Stimulated activated CD8-positive, alpha-beta memory T cell treated with anti-CD3 and anti-CD28 coated beads, Interleukin-12 subunit alpha, Interleukin-12 subunit beta, amount 100 ng/mL, for 24 hours (primary cell): ENCODE measurements around the gene PKDCC.
"Not testable (repeated sequence)": the region's sequence is repeated elsewhere in the genome, so short reads cannot be mapped to it uniquely, and the experiment has no call there.

Experiments used
- DNase-seq: peaks from one replicate; pipeline ENCODE4 v3.0.0-alpha.2; 2020; ENCODE audit errors: extremely low read depth

Gene PKDCC

GRCh38 chr2:42065753-42066152 lies 17.9 kb downstream of the PKDCC start:
- not testable (repeated sequence) for DNase-seq

DNA sequence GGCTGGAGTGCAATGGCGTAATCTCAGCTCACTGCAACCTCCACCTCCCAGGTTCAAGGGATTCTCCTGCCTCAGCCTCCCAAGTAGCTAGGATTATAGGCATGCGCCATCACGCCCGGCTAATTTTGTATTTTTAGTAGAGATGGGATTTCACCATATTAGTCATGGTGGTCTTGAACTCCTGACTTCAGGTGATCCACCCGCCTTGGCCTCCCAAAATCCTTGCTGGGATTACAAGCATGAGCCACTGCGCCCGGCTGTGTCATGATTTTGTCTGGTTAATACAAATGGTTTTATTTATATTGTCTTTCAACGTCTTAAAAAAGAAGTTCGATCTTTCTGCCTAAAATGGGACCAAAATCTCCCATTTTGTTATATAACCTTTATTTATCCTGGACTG lies 19.2 kb downstream of the PKDCC start:
- DNase-seq, result not testable (repeated sequence)

DNA sequence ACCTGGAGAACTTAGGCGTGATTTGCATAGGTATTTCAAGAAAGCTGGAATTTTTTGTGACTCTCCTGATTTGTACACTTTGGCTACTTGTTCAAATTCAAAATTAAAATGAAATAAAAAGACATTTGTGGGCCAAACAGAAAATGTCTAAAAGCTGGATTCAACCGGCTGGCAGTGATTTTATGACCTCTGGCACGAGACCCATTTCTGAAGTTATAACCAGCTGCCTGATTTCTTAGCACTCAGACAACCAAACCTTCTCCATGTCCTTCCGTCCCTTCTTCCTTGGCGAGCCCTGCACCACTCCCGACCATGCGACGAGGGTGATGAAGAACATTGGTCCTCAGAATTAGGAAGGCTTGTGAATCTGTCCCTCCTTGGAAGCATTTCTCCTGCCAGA lies 19.7 kb downstream of the PKDCC start:
- DNase-seq, result no peak

DNA sequence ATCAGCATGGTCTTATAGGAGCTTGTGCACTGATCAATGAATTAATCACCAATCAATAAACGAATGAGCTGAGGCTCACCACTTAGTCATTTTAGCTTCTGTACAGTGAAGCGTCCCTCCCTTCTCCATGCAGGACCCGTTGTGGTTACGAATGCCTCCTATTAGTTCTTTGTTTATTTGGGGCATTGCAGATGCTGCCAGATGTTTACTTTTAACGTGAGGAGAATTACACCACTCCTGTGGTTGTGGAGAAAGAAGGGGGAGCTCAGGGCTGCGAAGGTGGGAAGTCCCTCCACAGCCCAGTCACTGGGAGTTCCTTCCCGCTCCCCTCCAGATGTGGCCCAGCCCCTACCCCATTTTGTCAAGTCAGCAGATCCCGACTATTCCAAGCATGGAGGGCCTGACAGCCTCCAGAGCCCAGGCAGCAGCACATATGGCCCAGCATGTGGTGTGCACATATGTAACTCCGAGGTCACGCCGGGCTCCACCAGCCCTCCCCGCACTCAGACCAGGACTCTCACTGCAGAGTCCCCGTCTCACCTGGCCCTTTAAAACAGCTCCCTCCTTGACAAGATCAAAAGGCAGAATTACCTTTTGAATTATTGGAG lies 20.9 kb downstream of the PKDCC start:
- no peak for DNase-seq

DNA sequence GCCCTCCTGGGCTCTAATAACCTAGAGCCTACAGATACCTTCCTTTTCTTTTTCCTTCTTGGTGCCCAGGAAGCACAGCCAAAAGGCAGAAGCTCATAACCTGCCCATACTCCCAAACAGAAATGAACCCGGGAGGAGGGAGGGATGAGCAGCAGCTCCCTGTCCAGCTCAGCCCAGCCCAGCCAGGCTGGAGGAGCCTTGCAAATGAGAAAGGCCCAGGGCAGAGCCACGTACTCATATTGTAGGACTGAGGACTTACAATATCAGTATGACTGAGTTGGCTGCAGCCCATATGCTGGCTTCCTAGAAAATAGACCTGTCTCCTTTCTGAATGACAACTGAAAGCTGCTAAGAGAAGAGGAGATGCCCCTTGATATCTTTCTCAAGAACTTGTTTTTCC lies 21.7 kb downstream of the PKDCC start:
- DNase-seq, result no peak

DNA sequence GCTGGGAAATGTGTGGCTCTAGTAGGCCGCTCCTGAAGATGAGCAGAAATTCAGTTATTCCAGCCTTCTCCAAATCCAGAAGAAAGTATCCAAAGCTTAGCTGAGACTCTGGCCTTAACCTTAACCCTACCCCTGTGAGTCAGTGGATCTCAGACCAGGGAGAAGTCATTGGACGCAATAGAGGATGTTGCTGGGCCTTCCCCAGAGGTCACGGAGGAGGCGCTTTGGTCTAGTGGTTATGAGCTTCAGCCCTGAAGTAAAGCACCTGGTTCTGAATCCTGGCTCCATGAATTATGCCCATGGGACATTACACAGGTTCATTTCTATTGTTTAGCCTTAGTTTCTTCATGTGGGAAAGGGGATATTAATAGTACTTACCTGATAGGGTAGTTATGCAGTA lies 24.0 kb downstream of the PKDCC start:
- DNase-seq, result no peak

DNA sequence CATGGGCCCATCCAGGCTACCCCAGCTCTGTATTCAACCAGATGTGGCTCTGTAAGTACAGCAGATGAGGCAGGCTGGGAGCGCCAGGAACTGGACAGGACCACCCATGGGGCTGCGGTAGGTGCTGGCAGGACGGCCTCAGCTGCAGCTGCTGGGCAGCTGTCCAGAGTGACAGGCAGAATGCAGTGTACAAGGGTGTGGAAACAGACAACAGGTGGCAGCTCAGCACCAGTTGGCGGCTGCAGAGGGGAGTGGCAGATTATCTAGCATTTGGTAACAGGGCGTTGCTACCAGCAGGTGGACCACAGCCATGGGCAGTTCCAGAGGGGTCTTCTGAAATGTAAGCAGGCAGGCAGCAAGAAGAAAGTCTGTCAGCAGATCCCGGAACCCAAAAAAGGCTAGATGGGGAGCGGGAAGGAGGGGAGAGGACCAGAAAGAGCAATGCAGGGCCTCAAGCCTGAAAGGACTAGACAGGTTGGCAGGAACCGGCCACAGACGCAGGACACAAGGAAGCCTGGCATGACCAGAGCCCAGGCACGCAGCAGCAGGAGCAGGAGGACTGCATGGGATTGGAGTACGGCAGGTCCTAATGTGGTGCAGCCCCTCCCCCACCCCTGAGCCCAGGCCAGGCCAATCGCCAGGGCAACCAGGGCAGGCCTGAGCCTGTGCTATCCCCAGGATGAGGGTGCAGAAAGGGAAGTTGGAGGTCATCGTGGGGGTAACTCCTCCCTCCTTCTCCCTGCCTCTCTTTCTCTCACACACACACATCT lies 24.7 kb downstream of the PKDCC start:
- DNase-seq, result no peak

DNA sequence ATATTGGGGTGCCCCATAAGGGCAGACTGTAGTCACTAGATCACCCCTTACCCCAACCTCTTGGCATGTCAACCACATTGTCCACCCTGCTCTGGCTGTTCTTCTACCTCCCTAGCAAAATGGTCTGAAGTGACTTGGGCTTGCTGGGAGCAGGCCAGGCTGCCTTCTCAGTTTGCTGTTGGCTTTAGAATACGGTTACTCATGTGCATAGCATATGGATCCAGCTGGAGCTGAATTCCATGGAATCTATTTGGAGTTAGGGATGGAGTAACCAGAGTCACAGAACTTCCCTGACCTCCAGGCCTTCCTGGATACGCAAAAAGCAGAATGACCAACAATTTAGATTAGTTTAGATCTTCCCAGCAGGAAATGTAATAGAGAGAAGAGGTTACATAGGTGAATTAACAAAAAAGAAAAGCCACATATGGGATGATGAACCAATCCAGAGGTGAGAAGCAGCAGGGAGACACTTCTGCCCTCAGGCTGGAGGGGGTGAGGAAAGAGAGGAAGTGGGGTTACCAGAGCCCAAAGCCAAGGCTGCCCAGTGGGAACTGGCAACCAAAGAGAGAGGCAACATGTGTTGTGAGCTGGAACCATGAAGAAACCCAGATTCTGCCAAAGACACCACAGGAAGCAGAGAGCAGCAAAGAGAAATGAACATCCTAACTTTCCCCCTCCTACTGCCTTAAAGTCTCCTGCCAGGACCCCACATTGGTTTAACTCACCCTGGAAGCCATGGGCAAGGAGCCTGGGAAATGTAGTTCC lies 26.1 kb downstream of the PKDCC start:
- no peak for DNase-seq

DNA sequence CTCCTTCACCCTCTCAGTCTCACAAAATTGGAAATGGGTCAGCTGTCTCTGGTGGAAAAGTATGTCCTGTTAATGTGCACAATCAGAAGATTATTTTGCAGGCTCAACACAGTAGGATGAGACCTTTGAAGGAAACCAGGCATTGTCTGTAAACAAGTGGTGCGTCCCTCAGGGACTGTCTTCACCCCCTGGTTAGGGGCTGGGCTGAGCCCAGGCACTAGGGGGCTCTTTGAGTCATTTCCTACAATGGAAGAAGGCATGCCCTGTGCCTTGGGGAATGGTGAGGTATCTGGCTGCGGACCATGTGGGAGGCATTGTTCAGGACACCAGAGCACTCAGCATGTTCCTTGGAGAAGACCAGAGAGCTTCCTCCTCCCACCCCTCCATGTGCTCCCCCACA lies 26.8 kb downstream of the PKDCC start:
- DNase-seq, result no peak

GRCh38 chr2:42076357-42077225 lies 28.8 kb downstream of the PKDCC start:
- DNase-seq, result no peak

- DNase-seq, result no peak
Observed at GRCh38 chr2:42077343-42077742, 29.5 kb downstream of the PKDCC start.

DNA sequence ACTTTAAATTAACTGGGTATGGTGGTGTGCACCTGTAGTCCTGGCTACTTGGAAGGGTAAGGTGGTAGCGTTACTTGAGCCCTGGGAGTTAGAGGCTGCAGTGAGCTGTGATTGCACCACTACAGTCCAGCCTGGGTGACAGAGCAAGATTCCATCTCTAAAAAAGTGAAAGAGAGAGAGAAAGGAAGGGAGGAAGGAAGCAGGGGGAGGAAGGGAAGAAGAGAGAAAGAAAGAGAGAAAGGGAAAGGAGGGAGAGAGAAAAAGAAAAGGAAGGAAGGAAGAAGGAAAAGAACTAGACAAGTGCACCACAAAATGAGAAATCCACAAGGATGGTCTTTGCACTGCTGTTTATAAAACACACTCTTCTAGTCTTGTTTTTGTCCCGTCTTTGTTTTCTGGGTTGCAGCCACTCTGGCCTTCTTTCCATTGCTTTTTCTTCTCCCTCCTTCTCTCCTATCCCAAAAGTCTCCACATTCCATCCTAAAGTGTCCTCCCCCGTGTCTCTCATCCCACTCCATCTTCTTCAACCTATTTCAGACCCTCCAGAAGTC lies 32.0 kb downstream of the PKDCC start:
- DNase-seq, result no peak

GRCh38 chr2:42081151-42081550 lies 33.3 kb downstream of the PKDCC start:
- DNase-seq, result not testable (repeated sequence)

DNA sequence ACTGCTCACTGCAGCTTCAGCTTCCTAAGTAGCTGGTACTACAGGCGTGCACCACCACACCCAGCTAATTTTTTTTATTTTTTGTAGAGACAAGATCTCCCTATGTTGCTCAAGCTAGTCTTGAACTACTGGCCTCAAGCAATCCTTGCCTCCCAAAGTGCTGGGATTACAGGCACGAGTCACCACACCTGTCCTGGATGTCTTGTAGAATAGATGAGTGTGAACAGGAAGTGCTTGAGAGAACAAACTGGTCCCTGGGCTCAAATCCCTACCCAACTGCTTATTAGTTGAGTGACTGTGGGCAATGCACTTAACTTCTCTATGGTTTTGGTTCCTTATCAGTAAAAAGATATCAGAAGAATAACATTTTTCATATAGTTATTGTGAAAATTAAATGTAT lies 34.2 kb downstream of the PKDCC start:
- no peak for DNase-seq

DNA sequence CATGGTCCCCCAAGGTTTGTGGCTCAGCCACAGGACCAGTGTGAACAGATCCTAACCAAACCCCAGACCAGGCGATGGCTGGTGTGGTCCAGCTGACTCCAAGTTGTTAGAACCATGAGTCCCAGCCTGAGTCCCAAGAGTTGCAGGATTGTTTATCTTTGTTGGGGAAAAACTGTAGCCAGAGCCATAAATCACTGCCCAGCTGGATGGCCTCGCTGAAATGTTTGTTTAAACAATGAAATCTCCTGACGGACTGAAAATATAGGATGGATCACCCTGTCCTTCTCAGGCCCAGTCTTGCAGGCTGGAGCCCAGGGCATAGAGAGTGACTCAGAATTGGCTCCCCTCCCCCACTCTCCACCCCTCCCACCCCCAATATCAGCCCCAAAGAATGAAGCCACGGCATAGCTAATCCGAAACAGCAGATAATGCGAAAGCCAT lies 36.4 kb downstream of the PKDCC start:
- no peak for DNase-seq

GRCh38 chr2:42085070-42085469 lies 37.2 kb downstream of the PKDCC start:
- not testable (repeated sequence) for DNase-seq

DNA sequence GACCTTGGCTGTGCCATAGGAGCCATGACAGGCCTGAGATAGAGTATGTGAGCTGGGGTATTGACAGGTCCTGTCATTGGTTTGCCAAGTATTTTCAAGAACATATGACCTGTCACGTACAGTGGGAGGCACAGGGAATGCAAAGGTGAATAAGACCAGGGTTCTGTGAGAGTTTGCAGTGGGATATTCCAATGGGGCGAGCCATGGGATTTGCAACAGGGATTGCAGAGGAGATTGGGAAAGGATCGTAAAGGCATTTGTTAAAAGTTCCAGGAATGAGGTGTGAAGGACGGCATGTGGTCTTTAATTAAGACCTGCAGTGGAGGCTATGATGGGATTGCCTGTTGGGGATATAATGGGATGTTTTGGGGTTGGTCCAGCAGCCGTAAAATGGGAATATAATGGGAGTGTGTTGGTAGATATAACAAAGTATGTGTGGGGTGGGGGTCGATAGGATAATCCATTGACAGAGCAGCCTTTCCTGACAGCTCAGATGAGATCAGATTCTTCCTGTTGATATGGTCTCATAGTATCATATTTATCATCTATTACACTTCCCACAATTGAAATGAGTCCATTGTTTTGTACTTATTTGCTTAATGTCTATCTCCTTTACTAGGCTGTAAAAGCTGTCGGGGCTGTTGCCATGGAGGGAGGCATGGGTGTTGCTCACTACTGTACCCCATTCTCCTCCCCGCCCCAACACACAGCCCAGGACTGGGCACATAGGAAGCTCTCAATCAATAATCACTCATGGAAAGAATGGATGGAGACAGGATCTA lies 38.1 kb downstream of the PKDCC start:
- DNase-seq, result no peak

DNA sequence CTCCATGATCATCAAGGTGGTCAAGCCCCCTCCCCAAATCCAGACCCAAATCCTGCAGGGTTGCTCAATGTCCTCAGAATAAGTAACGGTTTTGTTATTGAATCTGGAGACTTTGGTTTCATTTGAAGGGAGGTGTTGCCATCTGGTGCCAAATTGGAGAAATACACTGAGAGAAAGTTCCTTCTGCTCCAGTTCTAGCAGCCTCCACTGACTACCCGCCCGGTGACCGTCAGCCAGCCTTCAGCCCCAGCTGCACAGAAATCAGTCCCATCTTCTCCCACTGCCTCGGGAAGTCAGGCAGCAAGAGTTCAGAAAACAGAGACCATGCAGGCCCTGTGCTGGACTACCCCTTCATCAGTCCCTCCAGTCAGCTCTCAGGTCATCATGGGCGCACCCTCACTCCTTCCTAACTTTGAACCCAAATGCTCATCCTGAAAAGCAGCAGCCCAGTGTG lies 38.7 kb downstream of the PKDCC start:
- no peak for DNase-seq

DNA sequence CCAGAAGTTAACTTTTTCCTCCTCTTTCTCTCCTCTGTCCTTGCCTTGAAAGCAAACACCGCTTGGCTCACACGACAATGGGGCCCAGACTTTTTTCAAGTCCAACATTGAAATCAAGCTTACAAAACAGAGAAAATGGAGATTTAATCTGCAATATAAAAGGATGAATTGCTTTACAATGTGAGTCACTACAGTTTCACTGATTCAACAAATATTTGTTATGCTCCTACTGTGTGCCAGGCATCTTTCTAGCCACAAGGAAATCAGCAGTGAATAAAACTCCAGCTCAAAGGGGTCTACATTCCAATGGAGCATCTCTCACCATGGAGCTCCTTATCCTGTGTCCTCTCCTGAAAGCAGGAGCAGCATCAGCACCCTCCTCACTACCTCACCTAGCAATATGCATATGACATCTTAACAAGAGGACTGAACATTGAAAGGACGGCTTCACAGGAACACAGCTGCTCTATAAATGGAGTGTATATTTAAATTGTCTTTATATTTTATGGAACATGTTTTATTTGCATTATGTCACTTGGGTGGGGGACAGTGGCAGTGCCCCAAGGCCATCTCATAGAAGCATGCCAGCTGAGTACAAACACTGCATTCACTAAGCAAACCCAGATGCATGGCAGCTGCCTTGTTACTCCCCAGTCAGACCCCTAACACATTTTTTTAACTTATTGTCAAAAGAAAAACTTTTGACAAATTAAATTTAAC lies 39.5 kb downstream of the PKDCC start:
- DNase-seq, result no peak

- no peak for DNase-seq
Observed at GRCh38 chr2:42087857-42088195, 40.0 kb downstream of the PKDCC start.
